Transverse colon (tissue), 3 donors: ENCODE data around the gene NAA80.

Experiments used
- POLR2A ChIP-seq: fragments of 450-650 bp; IDR thresholded peaks from one replicate; pipeline ENCODE4 v1.6.1; 2016; ENCODE audit warnings: antibody characterized with exemption, mild to moderate bottlenecking, moderate library complexity
- POLR2AphosphoS5 ChIP-seq, 3 donors: sonication (generic); formaldehyde crosslinking; IDR thresholded peaks; one replicate each; pipeline ENCODE4 v1.6.1; 2016; ENCODE audit warnings: antibody characterized with exemption in 3 of 3

DNA sequence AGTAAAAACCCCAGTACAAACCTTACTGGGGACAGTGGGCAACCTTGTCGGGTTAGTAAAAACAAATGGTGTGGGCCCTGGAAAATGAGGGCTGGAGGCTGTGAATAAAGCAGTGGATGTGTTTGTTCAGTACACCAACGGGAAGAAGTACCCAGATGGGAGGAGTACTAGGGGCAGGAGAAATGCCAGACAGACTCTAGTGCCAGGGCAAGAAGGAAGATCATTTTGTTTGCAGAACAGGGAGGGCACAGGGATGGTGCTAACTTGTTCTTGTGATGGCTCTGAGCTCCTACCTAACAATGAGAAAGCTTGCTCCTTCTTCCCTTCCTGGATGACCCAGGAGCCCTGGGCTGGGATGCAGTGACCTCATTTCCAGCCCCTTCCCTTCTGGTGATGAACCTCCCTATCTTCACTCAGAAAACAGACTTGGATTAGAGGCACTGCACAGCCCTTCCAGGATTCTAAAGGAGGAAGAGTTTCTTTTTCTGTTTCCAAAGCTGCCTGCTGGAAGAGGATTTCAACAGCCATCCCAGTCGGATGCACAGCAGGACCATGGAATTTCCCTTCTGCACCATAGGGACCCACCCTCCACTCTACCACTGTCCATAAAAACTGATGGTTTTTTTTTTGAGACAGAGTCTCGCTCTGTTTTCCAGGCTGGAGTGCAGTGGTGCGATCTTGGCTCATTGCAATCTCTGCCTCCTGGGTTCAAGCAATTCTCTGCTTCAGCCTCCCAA, 35.3 kb upstream of the NAA80 start:
- no peak for TF ChIP-seq POLR2A
- no peak for TF ChIP-seq POLR2AphosphoS5 (IDR thresholded peaks at IDR 0.05)
